ENCODE results near the gene CFAP410. TPM values are rescaled to one million over a fixed set of nuclear protein-coding genes. Genes with fewer than 3 reads are reported as not detected.

CFAP410 gene
- total RNA-seq, 4 donors from 2014 or later, result 20.5 to 50.6 (median 39.9) TPM

GRCh38 chr21:44313451-44313850 is 25.7 kb downstream of the CFAP410 start:
- Histone ChIP-seq H3K4me3 (no peak overlapping the region), H3K27ac (no peak overlapping the region), H3K36me3 (peaks cover 0 to 95% (median 0%) of the 10 kb centered on the region in 3 donors), H3K27me3 (no peaks in the 10 kb centered on the region), H3K4me1 (no peaks in the 10 kb centered on the region), H3K9me3 (no peaks in the 10 kb centered on the region)
- DNase-seq, result no peak
- TF ChIP-seq CTCF (IDR thresholded peaks at IDR 0.05), result no peak
- TF ChIP-seq POLR2A (IDR thresholded peaks at IDR 0.05), result no peak

GRCh38 chr21:44312716-44313115 is 26.5 kb downstream of the CFAP410 start:
- Histone ChIP-seq H3K27me3 (no peaks in the 10 kb centered on the region), H3K27ac (no peak overlapping the region), H3K9me3 (no peaks in the 10 kb centered on the region), H3K4me1 (no peaks in the 10 kb centered on the region), H3K36me3 (peaks cover 0 to 95% (median 0%) of the 10 kb centered on the region in 3 donors), H3K4me3 (no peak overlapping the region)
- DNase-seq, result no peak
- TF ChIP-seq POLR2A (IDR thresholded peaks at IDR 0.05), result no peak
- no peak for TF ChIP-seq CTCF (IDR thresholded peaks at IDR 0.05)

GRCh38 chr21:44312089-44312488 is 27.1 kb downstream of the CFAP410 start:
- H3K9me3 ChIP-seq, result no peaks in the 10 kb centered on the region
- no peak for DNase-seq
- H3K27ac ChIP-seq, result no peak overlapping the region
- no peaks in the 10 kb centered on the region for H3K27me3 ChIP-seq
- peaks cover 0 to 95% (median 0%) of the 10 kb centered on the region in 3 donors for H3K36me3 ChIP-seq
- H3K4me1 ChIP-seq, result no peaks in the 10 kb centered on the region
- no peak overlapping the region for H3K4me3 ChIP-seq
- no peak for TF ChIP-seq POLR2A (IDR thresholded peaks at IDR 0.05)
- TF ChIP-seq CTCF (IDR thresholded peaks at IDR 0.05), result no peak

GRCh38 chr21:44310628-44311507 is 28.3 kb downstream of the CFAP410 start:
- Histone ChIP-seq H3K27ac (no peak overlapping the region), H3K27me3 (no peaks in the 10 kb centered on the region), H3K9me3 (no peaks in the 10 kb centered on the region), H3K4me1 (peaks cover 0 to 5% (median 0%) of the 10 kb centered on the region in 4 donors), H3K4me3 (no peak overlapping the region), H3K36me3 (peaks cover 0 to 95% (median 0%) of the 10 kb centered on the region in 3 donors)
- DNase-seq, result no peak
- TF ChIP-seq POLR2A (IDR thresholded peaks at IDR 0.05) (no peak), CTCF (IDR thresholded peaks at IDR 0.05) (no peak)

- H3K36me3 ChIP-seq, result peaks cover 0 to 60% (median 0%) of the 10 kb centered on the region in 3 donors
- H3K27ac ChIP-seq, result no peak overlapping the region
- H3K9me3 ChIP-seq, result no peaks in the 10 kb centered on the region
- H3K4me1 ChIP-seq, result peaks cover 2 to 42% (median 7%) of the 10 kb centered on the region in 4 donors
- no peaks in the 10 kb centered on the region for H3K27me3 ChIP-seq
- H3K4me3 ChIP-seq, result no peak overlapping the region
- no peak for TF ChIP-seq CTCF (IDR thresholded peaks at IDR 0.05)
- TF ChIP-seq POLR2A (IDR thresholded peaks at IDR 0.05), result no peak
- no peak for DNase-seq
These were observed 32.1 kb downstream of the CFAP410 start for GRCh38 chr21:44306936-44307704.

All from Peyer's patch (tissue), 4 donors.